HUES64 (cell line): Measurements from ENCODE around the gene SRRM4.
"Not testable (repeated sequence)": the region's sequence is repeated elsewhere in the genome, so short reads cannot be mapped to it uniquely, and the experiment has no call there.

ENCODE experiments used
- H3K27ac ChIP-seq: 2 replicates; pipeline ENCODE4 v1.7.0; 2013; ENCODE audit warnings: low read depth, low read length, inconsistent platforms
- H3K27me3 ChIP-seq: 2 replicates; pipeline ENCODE4 v1.6.1; 2013; ENCODE audit warnings: mild to moderate bottlenecking, low read length; ENCODE audit not compliant: insufficient read depth
- H3K36me3 ChIP-seq: 2 replicates; pipeline ENCODE4 v1.6.1; 2013; ENCODE audit warnings: mild to moderate bottlenecking, low read length; ENCODE audit not compliant: insufficient read depth
- H3K4me1 ChIP-seq: 2 replicates; pipeline ENCODE4 v1.6.1; 2013; ENCODE audit warnings: mild to moderate bottlenecking, low read length, moderate library complexity; ENCODE audit not compliant: insufficient read depth
- H3K4me3 ChIP-seq: 2 replicates; pipeline ENCODE4 v1.5.1; 2013; ENCODE audit warnings: mild to moderate bottlenecking, low read length, moderate library complexity
- H3K9ac ChIP-seq: 2 replicates; pipeline ENCODE4 v1.6.1; 2013; ENCODE audit warnings: mild to moderate bottlenecking, low read depth, low read length
- H3K9me3 ChIP-seq: 2 replicates; pipeline ENCODE4 v1.6.1; 2013; ENCODE audit warnings: low read depth, low read length; ENCODE audit not compliant: insufficient read depth
- WGBS: fragments of 150-250, 120-280 bp; methylation state at CpG from one replicate; pipeline ENCODE4 v1.1.7; 2013; ENCODE audit warnings: missing lambda C conversion rate; 5-methylcytosine and 5-hydroxymethylcytosine counted together

SRRM4 gene

GRCh38 chr12:118980407-118981014 lies 830 bp upstream of the SRRM4 start:
- H3K4me3 ChIP-seq = peak overlapping the region; percentile 92
- WGBS = under 1% methylated on average over 29 of the region's 29 CpGs

GRCh38 chr12:118982302-118982701 lies 961 bp downstream of the SRRM4 start:
- H3K36me3 ChIP-seq = no peaks in the 10 kb centered on the region
- peaks cover 13% of the 10 kb centered on the region; the same call in 1 of the 2 replicates for H3K4me1 ChIP-seq
- no peak overlapping the region for H3K9ac ChIP-seq
- peak overlapping the region; percentile 92 for H3K4me3 ChIP-seq
- 29% methylated on average over 8 of the region's 8 CpGs for WGBS
- H3K27me3 ChIP-seq = peaks cover 29% of the 10 kb centered on the region
- no peak overlapping the region for H3K27ac ChIP-seq
- H3K9me3 ChIP-seq = no peaks in the 10 kb centered on the region

More at GRCh38 chr12:118980407-118981014, 830 bp upstream of the SRRM4 start:
- peaks cover 29% of the 10 kb centered on the region for H3K27me3 ChIP-seq
- H3K9me3 ChIP-seq = no peaks in the 10 kb centered on the region
- no peak overlapping the region; the same call in 1 of the 2 replicates for H3K27ac ChIP-seq
- no peak overlapping the region for H3K9ac ChIP-seq
- H3K4me1 ChIP-seq = peaks cover 5% of the 10 kb centered on the region; the same call in 1 of the 2 replicates
- no peaks in the 10 kb centered on the region for H3K36me3 ChIP-seq

GRCh38 chr12:118982984-118983761 lies 1.8 kb downstream of the SRRM4 start:
- 71% methylated on average over 7 of the region's 7 CpGs for WGBS
- Histone ChIP-seq H3K9ac (no peak overlapping the region), H3K4me1 (peaks cover 13% of the 10 kb centered on the region; the same call in 1 of the 2 replicates), H3K27ac (no peak overlapping the region), H3K27me3 (peaks cover 29% of the 10 kb centered on the region), H3K36me3 (no peaks in the 10 kb centered on the region), H3K4me3 (0 out of 2 replicates have a peak overlapping the region, but pooled peaks have one; percentile 92), H3K9me3 (no peaks in the 10 kb centered on the region)

- Histone ChIP-seq H3K4me1 (peaks cover 13% of the 10 kb centered on the region; the same call in 1 of the 2 replicates), H3K9ac (no peak overlapping the region), H3K9me3 (no peaks in the 10 kb centered on the region), H3K27ac (no peak overlapping the region), H3K4me3 (no peak overlapping the region), H3K36me3 (no peaks in the 10 kb centered on the region), H3K27me3 (peaks cover 29% of the 10 kb centered on the region)
- WGBS = 59% methylated on average over 2 of the region's 2 CpGs
Measured at GRCh38 chr12:118984161-118984943, 3.0 kb downstream of the SRRM4 start.

- H3K27ac ChIP-seq = no peak overlapping the region
- 69% methylated on average over 8 of the region's 8 CpGs for WGBS
- H3K36me3 ChIP-seq = no peaks in the 10 kb centered on the region
- H3K9me3 ChIP-seq = no peaks in the 10 kb centered on the region
- H3K4me3 ChIP-seq = no peak overlapping the region
- H3K4me1 ChIP-seq = peaks cover 13% of the 10 kb centered on the region; the same call in 1 of the 2 replicates
- H3K27me3 ChIP-seq = peaks cover 26% of the 10 kb centered on the region
- no peak overlapping the region for H3K9ac ChIP-seq
Measured at GRCh38 chr12:118986050-118986449, 4.7 kb downstream of the SRRM4 start.

- Histone ChIP-seq H3K27ac (no peak overlapping the region), H3K27me3 (no peaks in the 10 kb centered on the region), H3K4me3 (no peak overlapping the region), H3K9me3 (no peaks in the 10 kb centered on the region), H3K9ac (no peak overlapping the region), H3K4me1 (peaks cover 9% of the 10 kb centered on the region), H3K36me3 (no peaks in the 10 kb centered on the region)
- 77% methylated on average over 5 of the region's 5 CpGs for WGBS
Measured at GRCh38 chr12:118999107-118999506, 17.8 kb downstream of the SRRM4 start.

GRCh38 chr12:119005085-119005484 lies 23.7 kb downstream of the SRRM4 start:
- no peak overlapping the region for H3K27ac ChIP-seq
- WGBS = 78% methylated on average over 5 of the region's 5 CpGs

GRCh38 chr12:119005913-119006312 lies 24.6 kb downstream of the SRRM4 start:
- 85% methylated on average over 4 of the region's 4 CpGs for WGBS
- Histone ChIP-seq H3K27ac (no peak overlapping the region), H3K27me3 (no peaks in the 10 kb centered on the region), H3K4me1 (peaks cover 42% of the 10 kb centered on the region), H3K9ac (no peak overlapping the region), H3K9me3 (no peaks in the 10 kb centered on the region), H3K36me3 (no peaks in the 10 kb centered on the region), H3K4me3 (no peak overlapping the region)

More at GRCh38 chr12:119005085-119005484, 23.7 kb downstream of the SRRM4 start:
- Histone ChIP-seq H3K4me1 (peaks cover 42% of the 10 kb centered on the region), H3K36me3 (no peaks in the 10 kb centered on the region), H3K4me3 (no peak overlapping the region), H3K9me3 (no peaks in the 10 kb centered on the region), H3K9ac (peak overlapping the region; percentile 15; the same call in 1 of the 2 replicates), H3K27me3 (no peaks in the 10 kb centered on the region)

GRCh38 chr12:119006746-119007145 lies 25.4 kb downstream of the SRRM4 start:
- no peak overlapping the region for H3K9ac ChIP-seq
- H3K4me1 ChIP-seq = peaks cover 45% of the 10 kb centered on the region
- no peak overlapping the region for H3K4me3 ChIP-seq
- no peaks in the 10 kb centered on the region for H3K36me3 ChIP-seq
- no peaks in the 10 kb centered on the region for H3K27me3 ChIP-seq
- no peak overlapping the region for H3K27ac ChIP-seq
- WGBS = 36% methylated on average over 5 of the region's 5 CpGs
- no peaks in the 10 kb centered on the region for H3K9me3 ChIP-seq

- WGBS = 93% methylated on average over 1 of the region's 1 CpG
- not testable (repeated sequence) for H3K36me3 ChIP-seq, H3K27me3 ChIP-seq, H3K9ac ChIP-seq, H3K27ac ChIP-seq, H3K9me3 ChIP-seq
- H3K4me1 ChIP-seq = peaks cover 53% of the 10 kb centered on the region
- H3K4me3 ChIP-seq = peak overlapping the region; percentile 47; the same call in 1 of the 2 replicates
Measured at GRCh38 chr12:119008273-119008672, 26.9 kb downstream of the SRRM4 start.
